GM19397 (cell line): ENCODE measurements around the gene DCP2.

Experiments used
- ATAC-seq: cut with Tn5 transposase; IDR thresholded peaks from one replicate; pipeline ENCODE4 v1.9.1; 2021; ENCODE audit warnings: mild to moderate bottlenecking, moderate library complexity; ENCODE audit not compliant: unreplicated experiment

The DCP2 gene

GRCh38 chr5:113042491-113043243 is 66.1 kb downstream of the DCP2 start:
- no peak for ATAC-seq

GRCh38 chr5:113043491-113043931 is 66.9 kb downstream of the DCP2 start:
- ATAC-seq = no peak

- no peak for ATAC-seq
These were observed 68.3 kb downstream of the DCP2 start for GRCh38 chr5:113044776-113045465.

GRCh38 chr5:113047234-113047633 is 70.6 kb downstream of the DCP2 start:
- ATAC-seq = no peak

- ATAC-seq = peak; percentile 87
These were observed 71.4 kb downstream of the DCP2 start for GRCh38 chr5:113047733-113048652.

- no peak for ATAC-seq
These were observed 72.3 kb downstream of the DCP2 start for GRCh38 chr5:113048931-113049330.

- no peak for ATAC-seq
These were observed 74.3 kb downstream of the DCP2 start for GRCh38 chr5:113050721-113051382.

- no peak for ATAC-seq
These were observed 75.6 kb downstream of the DCP2 start for GRCh38 chr5:113052041-113052795.

- no peak for ATAC-seq
These were observed 77.0 kb downstream of the DCP2 start for GRCh38 chr5:113053511-113053995.

- ATAC-seq = no peak
These were observed 78.3 kb downstream of the DCP2 start for GRCh38 chr5:113054899-113055298.

GRCh38 chr5:113056988-113057387 is 80.4 kb downstream of the DCP2 start:
- ATAC-seq = no peak

GRCh38 chr5:113057557-113057984 is 81.0 kb downstream of the DCP2 start:
- no peak for ATAC-seq

GRCh38 chr5:113058269-113058668 is 81.7 kb downstream of the DCP2 start:
- ATAC-seq = no peak

GRCh38 chr5:113058706-113059226 is 82.2 kb downstream of the DCP2 start:
- ATAC-seq = no peak

- no peak for ATAC-seq
These were observed 82.8 kb downstream of the DCP2 start for GRCh38 chr5:113059232-113060040.

- ATAC-seq = no peak
These were observed 83.9 kb downstream of the DCP2 start for GRCh38 chr5:113060408-113061025.

- ATAC-seq = no peak
These were observed 85.5 kb downstream of the DCP2 start for GRCh38 chr5:113061846-113062780.
